K562 (cell line): ENCODE measurements around the gene FAM131C. TPM values are rescaled to one million over a fixed set of nuclear protein-coding genes. Genes with fewer than 3 reads are reported as not detected.
A peak's percentile ranks its signal among the peaks of the same experiment; 100 is the strongest.

Experiments
- CEBPG ChIP-seq, 3 experiments: fragments of 200-800 bp in 1 of 3; sonication (Bioruptor generic) in 1 of 3; sonication (generic) in 1 of 3; formaldehyde crosslinking in 1 of 3; IDR thresholded peaks in 2 of 3; conservative IDR thresholded peaks in 1 of 3; 2 replicates each; pipeline versions ENCODE4 v1.6.1 to v1.8.0; 2016 to 2022; ENCODE audit warnings: missing compliant biosample characterization in 2 of 3, missing genetic modification characterization in 2 of 3, mild to moderate bottlenecking in 1 of 3, missing genetic modification reagents in 1 of 3
- CGGBP1 ChIP-seq: fragments of 250-450 bp; sonication (Bioruptor Pico); IDR thresholded peaks from 2 replicates; pipeline ENCODE4 v1.9.0; 2021; ENCODE audit warnings: mild to moderate bottlenecking
- ESRRA ChIP-seq: fragments of 450-650 bp; IDR thresholded peaks from 2 replicates; pipeline ENCODE4 v1.6.1; 2014; ENCODE audit warnings: low read depth, mild to moderate bottlenecking, moderate library complexity, borderline replicate concordance
- MYC ChIP-seq, 2 experiments: fragments of 250-450 bp in 1 of 2; sonication (Bioruptor Pico) in 1 of 2; IDR thresholded peaks; 2 replicates each; pipeline versions ENCODE4 v1.5.1 to v1.6.1; 2012 to 2021; ENCODE audit warnings: low read depth in 2 of 2, borderline replicate concordance in 1 of 2, improper control_type of control experiment in 1 of 2, low read length in 1 of 2, mild to moderate bottlenecking in 1 of 2, moderate library complexity in 1 of 2
- NCOR1 ChIP-seq: fragments of 450-650 bp; IDR thresholded peaks from 2 replicates; pipeline ENCODE4 v1.6.1; 2016; ENCODE audit warnings: mild to moderate bottlenecking, moderate library complexity
- NELFE ChIP-seq: IDR thresholded peaks from 2 replicates; pipeline ENCODE4 v1.6.1; 2011; ENCODE audit warnings: mild to moderate bottlenecking; ENCODE audit not compliant: insufficient read depth, insufficient read length
- NEUROD1 ChIP-seq: fragments of 150-350 bp; IDR thresholded peaks from 2 replicates; pipeline ENCODE4 v1.6.1; 2014; ENCODE audit warnings: borderline replicate concordance, low read length, low read depth; ENCODE audit not compliant: partially characterized antibody
- PHB ChIP-seq: fragments of 250-450 bp; sonication (Bioruptor Pico); IDR thresholded peaks from 2 replicates; pipeline ENCODE4 v1.5.0; 2021
- POLR2A ChIP-seq: fragments of 450-650 bp; conservative IDR thresholded peaks from 2 replicates; pipeline ENCODE4 v1.6.1; 2016
- RB1 ChIP-seq: fragments of 450-650 bp; IDR thresholded peaks from 2 replicates; pipeline ENCODE4 v1.6.1; 2017; ENCODE audit warnings: low read depth, mild to moderate bottlenecking
- RBBP5 ChIP-seq: fragments of 200-600 bp; sonication (generic); IDR thresholded peaks from 2 replicates; pipeline ENCODE4 v1.6.1; 2012; ENCODE audit warnings: borderline replicate concordance, mild to moderate bottlenecking, low read length, control low read depth, inconsistent platforms; ENCODE audit not compliant: insufficient read depth, poor library complexity, severe bottlenecking
- SMC3 ChIP-seq: conservative IDR thresholded peaks from 2 replicates; pipeline ENCODE4 v1.6.1; 2011; ENCODE audit warnings: low read depth, low read length, improper control_type of control experiment; ENCODE audit not compliant: insufficient read depth
- SNAPC5 ChIP-seq: fragments of 250-450 bp; sonication (Bioruptor Pico); IDR thresholded peaks from 2 replicates; pipeline ENCODE4 v1.8.0; 2021; ENCODE audit warnings: moderate library complexity, mild to moderate bottlenecking, inconsistent platforms
- ZNF23 ChIP-seq: fragments of 250-450 bp; sonication (Bioruptor Pico); IDR thresholded peaks from 2 replicates; pipeline ENCODE4 v1.4.0; 2020; ENCODE audit warnings: mild to moderate bottlenecking
- polyA plus RNA-seq, 8 experiments: library from polyadenylated mRNA; depleted of rRNA in 4 of 8; stranded (reverse) in 5 of 8; unstranded in 3 of 8; fragments of >200 nt; fragmentation: Nextera tagmentation in 2 of 8; fragmentation: Illumina TruSeq in 1 of 8; extraction: Ambion mirVana in 2 of 8; extraction: Trizol in 1 of 8; gene quantifications; 2 replicates each; pipeline versions ENCODE4 v1.2.1 to v1.2.3, GENCODE V29; 2011 to 2014; ENCODE audit warnings: inconsistent platforms in 1 of 8, missing spikeins in 1 of 8
- total RNA-seq, 7 experiments: library from RNA; depleted of rRNA in 6 of 7; stranded (reverse); fragments of >200 nt in 6 of 7; fragmentation: Illumina TruSeq in 2 of 7; extraction: Trizol in 2 of 7; gene quantifications; 2 replicates each; pipeline versions ENCODE4 v1.2.1 to v1.2.3, GENCODE V29; 2011 to 2021; ENCODE audit warnings: low replicate concordance in 1 of 7
- TF ChIP-seq, protein P1 (sequence below): sonication (generic); formaldehyde crosslinking; IDR thresholded peaks from 2 replicates; pipeline ENCODE4 v1.8.0; 2023; ENCODE audit warnings: mild to moderate bottlenecking, missing genetic modification reagents
- TF ChIP-seq, protein P2 (sequence below), 2 experiments: fragments of 450-650 bp; IDR thresholded peaks; 2 replicates each; pipeline ENCODE4 v1.6.1; 2018; ENCODE audit warnings: mild to moderate bottlenecking in 2 of 2, low read depth in 1 of 2; ENCODE audit not compliant: partially characterized antibody in 2 of 2

Gene FAM131C
- total and polyA plus RNA-seq, 9 of the 15 experiments (the other 6 are each of a cell fraction or from before 2014, with no cell fraction given) = 0.10 to 0.29 (median 0.16) TPM; not detected in 6

- TF ChIP-seq PHB (CRISPR knock-in tag) = no peak
- TF ChIP-seq RB1 = peak; percentile 63; the same call in 1 of the 2 replicates
- TF ChIP-seq NCOR1 = no peak
- no peak for TF ChIP-seq MYC (IDR thresholded peaks at IDR 0.05; ENCODE audit: low read depth, low read length)
- no peak for TF ChIP-seq MYC (CRISPR knock-in tag; IDR thresholded peaks at IDR 0.05; ENCODE audit: borderline replicate concordance, low read depth)
- TF ChIP-seq, protein P1, sequence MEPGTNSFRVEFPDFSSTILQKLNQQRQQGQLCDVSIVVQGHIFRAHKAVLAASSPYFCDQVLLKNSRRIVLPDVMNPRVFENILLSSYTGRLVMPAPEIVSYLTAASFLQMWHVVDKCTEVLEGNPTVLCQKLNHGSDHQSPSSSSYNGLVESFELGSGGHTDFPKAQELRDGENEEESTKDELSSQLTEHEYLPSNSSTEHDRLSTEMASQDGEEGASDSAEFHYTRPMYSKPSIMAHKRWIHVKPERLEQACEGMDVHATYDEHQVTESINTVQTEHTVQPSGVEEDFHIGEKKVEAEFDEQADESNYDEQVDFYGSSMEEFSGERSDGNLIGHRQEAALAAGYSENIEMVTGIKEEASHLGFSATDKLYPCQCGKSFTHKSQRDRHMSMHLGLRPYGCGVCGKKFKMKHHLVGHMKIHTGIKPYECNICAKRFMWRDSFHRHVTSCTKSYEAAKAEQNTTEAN (CRISPR knock-in tag) = 0 out of 2 replicates have a peak, but pooled peaks have one; percentile 20
- no peak for TF ChIP-seq SNAPC5 (CRISPR knock-in tag)
- TF ChIP-seq, protein P2, sequence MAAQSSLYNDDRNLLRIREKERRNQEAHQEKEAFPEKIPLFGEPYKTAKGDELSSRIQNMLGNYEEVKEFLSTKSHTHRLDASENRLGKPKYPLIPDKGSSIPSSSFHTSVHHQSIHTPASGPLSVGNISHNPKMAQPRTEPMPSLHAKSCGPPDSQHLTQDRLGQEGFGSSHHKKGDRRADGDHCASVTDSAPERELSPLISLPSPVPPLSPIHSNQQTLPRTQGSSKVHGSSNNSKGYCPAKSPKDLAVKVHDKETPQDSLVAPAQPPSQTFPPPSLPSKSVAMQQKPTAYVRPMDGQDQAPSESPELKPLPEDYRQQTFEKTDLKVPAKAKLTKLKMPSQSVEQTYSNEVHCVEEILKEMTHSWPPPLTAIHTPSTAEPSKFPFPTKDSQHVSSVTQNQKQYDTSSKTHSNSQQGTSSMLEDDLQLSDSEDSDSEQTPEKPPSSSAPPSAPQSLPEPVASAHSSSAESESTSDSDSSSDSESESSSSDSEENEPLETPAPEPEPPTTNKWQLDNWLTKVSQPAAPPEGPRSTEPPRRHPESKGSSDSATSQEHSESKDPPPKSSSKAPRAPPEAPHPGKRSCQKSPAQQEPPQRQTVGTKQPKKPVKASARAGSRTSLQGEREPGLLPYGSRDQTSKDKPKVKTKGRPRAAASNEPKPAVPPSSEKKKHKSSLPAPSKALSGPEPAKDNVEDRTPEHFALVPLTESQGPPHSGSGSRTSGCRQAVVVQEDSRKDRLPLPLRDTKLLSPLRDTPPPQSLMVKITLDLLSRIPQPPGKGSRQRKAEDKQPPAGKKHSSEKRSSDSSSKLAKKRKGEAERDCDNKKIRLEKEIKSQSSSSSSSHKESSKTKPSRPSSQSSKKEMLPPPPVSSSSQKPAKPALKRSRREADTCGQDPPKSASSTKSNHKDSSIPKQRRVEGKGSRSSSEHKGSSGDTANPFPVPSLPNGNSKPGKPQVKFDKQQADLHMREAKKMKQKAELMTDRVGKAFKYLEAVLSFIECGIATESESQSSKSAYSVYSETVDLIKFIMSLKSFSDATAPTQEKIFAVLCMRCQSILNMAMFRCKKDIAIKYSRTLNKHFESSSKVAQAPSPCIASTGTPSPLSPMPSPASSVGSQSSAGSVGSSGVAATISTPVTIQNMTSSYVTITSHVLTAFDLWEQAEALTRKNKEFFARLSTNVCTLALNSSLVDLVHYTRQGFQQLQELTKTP (IDR thresholded peaks at IDR 0.05; ENCODE audit: low read depth in 1 of 2, partially characterized antibody in 2 of 2) = peak in 1 of 2 experiments; percentile 18
- TF ChIP-seq RBBP5 = no peak
- no peak for TF ChIP-seq CGGBP1 (CRISPR knock-in tag)
- no peak for TF ChIP-seq ZNF23 (CRISPR knock-in tag)
- TF ChIP-seq ESRRA = 0 out of 2 replicates have a peak, but pooled peaks have one; percentile 44
- TF ChIP-seq CEBPG (CRISPR knock-in tag; IDR thresholded peaks at IDR 0.05) = no peak
- no peak for TF ChIP-seq CEBPG (tag; conservative IDR thresholded peaks at IDR 0.05 in 1 of 2, IDR thresholded peaks at IDR 0.05 in 1 of 2)
- TF ChIP-seq POLR2A = no peak
- peak; percentile 99 for TF ChIP-seq SMC3
- no peak for TF ChIP-seq NELFE
- TF ChIP-seq NEUROD1 = peak; percentile 57
These were observed 64.4 kb downstream of the FAM131C start (continued) for GRCh38 chr1:16009030-16009460.
